ENCODE results near the gene PDLIM7.
"Not testable (repeated sequence)": the region's sequence is repeated elsewhere in the genome, so short reads cannot be mapped to it uniquely, and the experiment has no call there.

PDLIM7 gene

DNA sequence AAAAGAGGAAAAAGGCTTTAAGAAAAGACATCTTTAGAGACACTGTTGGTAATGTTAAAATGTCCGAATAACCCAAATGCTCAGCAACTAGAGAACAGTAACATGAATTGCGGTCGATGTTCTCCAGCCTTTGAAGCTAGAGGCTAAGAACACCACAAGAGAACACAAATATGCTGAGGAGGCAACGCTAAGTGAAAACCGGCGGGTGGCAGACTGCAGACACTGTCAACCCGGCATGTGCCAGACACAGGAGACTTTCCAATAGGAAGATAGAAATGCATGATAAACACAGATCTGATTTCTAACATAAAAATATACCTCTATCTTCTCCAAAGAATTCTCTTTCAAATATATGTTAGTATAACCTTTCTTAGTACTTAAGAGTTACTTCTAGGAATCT, 37.7 kb upstream of the PDLIM7 start:
- H3K4me3 ChIP-seq (ENCODE audit: low read length in 2 of 2), result no peak overlapping the region
- no peak overlapping the region for H3K27ac ChIP-seq (ENCODE audit: low read depth in 2 of 2, low read length in 2 of 2)
- peaks cover 7 to 11% of the 10 kb centered on the region in 2 donors for H3K4me1 ChIP-seq (ENCODE audit: control insufficient read depth in 2 of 2, insufficient read depth in 2 of 2, low read length in 2 of 2)
- no peaks in the 10 kb centered on the region for H3K27me3 ChIP-seq (ENCODE audit: control insufficient read depth in 2 of 2, insufficient read depth in 2 of 2, low read length in 2 of 2)
- no peaks in the 10 kb centered on the region for H3K9me3 ChIP-seq (ENCODE audit: control insufficient read depth in 2 of 2, low read length in 2 of 2)
- H3K9ac ChIP-seq (ENCODE audit: low read depth in 1 of 2, low read length in 2 of 2), result no peak overlapping the region
- peaks cover 58 to 62% of the 10 kb centered on the region in 2 donors for H3K36me3 ChIP-seq (ENCODE audit: control insufficient read depth in 2 of 2, insufficient read depth in 2 of 2, low read length in 2 of 2)

DNA sequence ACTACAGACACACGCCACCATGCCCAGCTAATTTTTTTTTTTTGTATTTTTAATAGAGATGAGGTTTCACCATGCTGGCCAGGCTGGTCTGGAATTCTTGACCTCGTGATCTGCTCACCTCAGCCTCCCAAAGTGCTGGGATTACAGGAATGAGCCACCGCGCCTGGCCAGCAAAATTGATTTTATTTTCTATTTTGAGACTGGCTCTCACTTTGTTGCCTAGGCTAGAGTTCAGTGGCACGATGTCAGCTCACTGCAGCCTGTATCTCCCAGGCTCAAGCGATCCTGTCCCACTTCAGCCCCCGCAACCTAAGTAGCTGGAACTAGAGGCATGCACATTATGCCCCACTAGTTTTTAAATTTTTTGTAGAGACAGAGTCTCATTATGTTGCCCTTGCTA, 37.0 kb upstream of the PDLIM7 start:
- not testable (repeated sequence) for H3K27me3 ChIP-seq (ENCODE audit: control insufficient read depth in 2 of 2, insufficient read depth in 2 of 2, low read length in 2 of 2); H3K27ac ChIP-seq (ENCODE audit: low read depth in 2 of 2, low read length in 2 of 2); H3K9ac ChIP-seq (ENCODE audit: low read depth in 1 of 2, low read length in 2 of 2); H3K4me3 ChIP-seq (ENCODE audit: low read length in 2 of 2); H3K9me3 ChIP-seq (ENCODE audit: control insufficient read depth in 2 of 2, low read length in 2 of 2)
- H3K36me3 ChIP-seq (ENCODE audit: control insufficient read depth in 2 of 2, insufficient read depth in 2 of 2, low read length in 2 of 2), result peaks cover 65 to 68% of the 10 kb centered on the region in 2 donors
- peaks cover 7 to 11% of the 10 kb centered on the region in 2 donors for H3K4me1 ChIP-seq (ENCODE audit: control insufficient read depth in 2 of 2, insufficient read depth in 2 of 2, low read length in 2 of 2)

DNA sequence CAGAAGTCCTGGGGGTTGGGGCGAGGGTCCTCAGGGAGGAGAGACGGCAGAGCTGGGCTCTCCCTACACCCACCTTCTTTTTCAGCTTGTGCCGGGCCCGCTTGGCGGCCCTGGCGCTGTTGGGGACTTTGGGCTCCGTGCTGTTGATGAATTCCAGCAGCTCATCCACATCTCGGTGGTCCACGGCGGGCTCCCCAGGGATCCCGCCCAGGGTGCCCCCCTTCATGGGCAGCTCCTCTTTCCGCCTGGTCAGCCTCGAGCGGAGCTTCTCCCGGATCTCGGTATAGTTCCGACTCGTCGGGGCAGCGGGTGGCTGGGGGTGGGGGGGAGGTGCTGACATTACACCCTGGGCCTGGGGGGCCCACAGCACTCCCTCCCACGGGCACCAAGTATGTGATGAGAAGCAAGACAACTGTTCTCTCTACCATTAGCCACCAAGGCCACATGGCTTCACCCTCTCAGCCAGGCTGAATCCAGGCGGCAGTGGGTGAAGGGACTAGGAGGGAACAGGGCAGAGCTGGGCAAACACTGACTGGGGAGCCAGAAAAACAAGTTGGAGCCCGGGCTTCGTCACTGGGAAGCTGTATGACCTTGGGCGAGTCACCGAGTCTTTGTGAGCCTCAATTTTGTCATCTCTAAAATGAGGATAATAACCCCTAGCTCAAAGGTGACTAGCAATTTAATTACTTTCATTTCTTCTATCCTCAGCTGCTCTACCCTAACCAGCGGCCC, 34.0 kb upstream of the PDLIM7 start:
- Histone ChIP-seq H3K9ac (ENCODE audit: low read depth in 1 of 2, low read length in 2 of 2) (no peak overlapping the region), H3K27me3 (ENCODE audit: control insufficient read depth in 2 of 2, insufficient read depth in 2 of 2, low read length in 2 of 2) (no peaks in the 10 kb centered on the region), H3K36me3 (ENCODE audit: control insufficient read depth in 2 of 2, insufficient read depth in 2 of 2, low read length in 2 of 2) (peaks cover 68 to 70% of the 10 kb centered on the region in 2 donors), H3K4me1 (ENCODE audit: control insufficient read depth in 2 of 2, insufficient read depth in 2 of 2, low read length in 2 of 2) (no peaks in the 10 kb centered on the region), H3K27ac (ENCODE audit: low read depth in 2 of 2, low read length in 2 of 2) (no peak overlapping the region), H3K4me3 (ENCODE audit: low read length in 2 of 2) (no peak overlapping the region), H3K9me3 (ENCODE audit: control insufficient read depth in 2 of 2, low read length in 2 of 2) (no peaks in the 10 kb centered on the region)

DNA sequence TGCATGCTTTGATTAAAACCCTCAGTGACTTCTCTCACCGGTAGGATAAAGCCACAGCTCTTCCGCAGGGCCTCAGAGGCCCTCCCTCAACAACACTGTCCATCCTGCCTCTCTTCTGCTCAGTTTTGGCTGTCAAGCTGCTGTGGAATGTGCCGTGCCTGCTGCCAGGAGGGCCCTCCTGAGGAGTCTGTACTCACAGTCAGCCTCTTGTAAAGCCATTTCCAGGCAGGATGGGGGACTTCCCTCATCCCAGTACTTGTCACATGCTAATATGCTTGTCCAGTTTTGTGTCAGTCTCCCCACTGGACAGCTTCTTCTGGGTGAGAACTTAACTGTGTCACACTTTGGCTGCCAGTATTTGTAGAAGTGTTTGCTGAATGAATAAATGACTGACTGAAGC, 33.2 kb upstream of the PDLIM7 start:
- H3K4me1 ChIP-seq (ENCODE audit: control insufficient read depth in 2 of 2, insufficient read depth in 2 of 2, low read length in 2 of 2), result no peaks in the 10 kb centered on the region
- no peak overlapping the region for H3K27ac ChIP-seq (ENCODE audit: low read depth in 2 of 2, low read length in 2 of 2)
- H3K4me3 ChIP-seq (ENCODE audit: low read length in 2 of 2), result no peak overlapping the region
- no peaks in the 10 kb centered on the region for H3K27me3 ChIP-seq (ENCODE audit: control insufficient read depth in 2 of 2, insufficient read depth in 2 of 2, low read length in 2 of 2)
- H3K9ac ChIP-seq (ENCODE audit: low read depth in 1 of 2, low read length in 2 of 2), result no peak overlapping the region
- H3K36me3 ChIP-seq (ENCODE audit: control insufficient read depth in 2 of 2, insufficient read depth in 2 of 2, low read length in 2 of 2), result peaks cover 67 to 73% of the 10 kb centered on the region in 2 donors
- no peaks in the 10 kb centered on the region for H3K9me3 ChIP-seq (ENCODE audit: control insufficient read depth in 2 of 2, low read length in 2 of 2)

DNA sequence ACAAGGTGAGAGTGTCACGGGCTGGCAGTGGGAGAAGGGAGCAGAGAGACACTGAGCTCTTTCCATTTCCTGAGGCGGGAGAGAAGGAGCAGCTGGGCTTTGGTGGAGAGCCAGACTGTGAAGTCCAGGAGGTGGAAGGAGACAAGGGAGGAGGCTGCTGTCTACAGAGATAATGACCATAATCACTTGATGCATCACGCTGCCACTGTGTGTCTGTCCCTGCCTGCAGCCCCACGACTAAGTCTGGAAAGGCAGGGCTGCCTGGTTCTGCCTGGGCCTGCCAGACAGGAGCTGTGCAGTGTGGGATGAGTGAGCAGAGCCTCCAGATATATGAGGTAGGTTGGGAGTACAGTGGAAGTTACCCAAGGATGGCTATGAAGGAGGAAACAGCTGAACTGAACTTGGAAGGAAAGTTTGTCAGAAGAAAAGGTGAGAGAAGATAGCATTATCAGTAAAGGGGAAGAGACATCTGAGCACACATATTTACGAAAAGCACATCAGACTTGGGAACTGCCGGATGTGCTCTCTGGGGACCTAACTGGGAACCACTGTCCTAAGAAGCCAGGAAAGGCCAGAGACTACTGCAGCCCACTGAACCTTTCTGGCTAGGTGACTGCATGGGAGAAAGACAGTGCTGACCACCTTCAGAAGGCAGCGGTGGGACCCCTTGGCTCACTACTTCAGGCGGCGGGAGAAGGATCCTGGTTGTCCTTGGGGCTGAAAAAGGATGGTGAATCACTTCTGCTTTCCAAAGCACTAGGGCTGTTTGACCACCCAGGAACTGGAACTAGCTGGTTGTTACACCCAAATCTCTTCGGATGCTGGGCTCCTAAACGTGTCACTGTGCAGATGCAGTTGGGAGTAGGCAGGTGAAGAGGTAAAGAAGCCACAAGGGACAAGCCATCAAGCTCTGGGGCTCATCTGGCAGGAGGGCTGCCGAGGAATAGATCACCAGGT, 32.1 kb upstream of the PDLIM7 start:
- H3K4me1 ChIP-seq (ENCODE audit: control insufficient read depth in 2 of 2, insufficient read depth in 2 of 2, low read length in 2 of 2), result no peaks in the 10 kb centered on the region
- no peaks in the 10 kb centered on the region for H3K27me3 ChIP-seq (ENCODE audit: control insufficient read depth in 2 of 2, insufficient read depth in 2 of 2, low read length in 2 of 2)
- H3K9me3 ChIP-seq (ENCODE audit: control insufficient read depth in 2 of 2, low read length in 2 of 2), result no peaks in the 10 kb centered on the region
- H3K9ac ChIP-seq (ENCODE audit: low read depth in 1 of 2, low read length in 2 of 2), result no peak overlapping the region
- no peak overlapping the region for H3K27ac ChIP-seq (ENCODE audit: low read depth in 2 of 2, low read length in 2 of 2)
- no peak overlapping the region for H3K4me3 ChIP-seq (ENCODE audit: low read length in 2 of 2)
- H3K36me3 ChIP-seq (ENCODE audit: control insufficient read depth in 2 of 2, insufficient read depth in 2 of 2, low read length in 2 of 2), result peaks cover 73 to 81% of the 10 kb centered on the region in 2 donors

DNA sequence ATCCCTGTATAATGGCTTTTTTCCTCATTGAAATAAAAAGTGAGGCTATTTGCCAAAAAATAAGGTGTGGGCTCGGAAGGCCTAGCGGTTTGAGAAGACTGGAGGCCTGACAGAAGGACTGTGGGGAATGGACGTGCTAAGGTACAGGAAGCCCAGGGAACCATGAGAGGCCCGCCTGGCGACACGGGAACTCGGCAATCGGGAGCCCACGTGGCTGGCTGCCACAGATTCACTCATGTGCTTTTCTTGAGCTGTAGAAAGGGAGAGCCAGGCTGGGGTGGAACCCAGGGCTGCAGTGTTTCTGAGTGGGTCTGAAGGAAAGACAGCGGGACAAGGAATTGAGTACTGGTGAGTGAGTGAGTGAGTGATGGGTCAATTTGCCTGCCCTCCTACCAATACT, 31.2 kb upstream of the PDLIM7 start:
- no peak overlapping the region for H3K9ac ChIP-seq (ENCODE audit: low read depth in 1 of 2, low read length in 2 of 2)
- H3K4me1 ChIP-seq (ENCODE audit: control insufficient read depth in 2 of 2, insufficient read depth in 2 of 2, low read length in 2 of 2), result no peaks in the 10 kb centered on the region
- H3K9me3 ChIP-seq (ENCODE audit: control insufficient read depth in 2 of 2, low read length in 2 of 2), result no peaks in the 10 kb centered on the region
- H3K27ac ChIP-seq (ENCODE audit: low read depth in 2 of 2, low read length in 2 of 2), result no peak overlapping the region
- no peak overlapping the region for H3K4me3 ChIP-seq (ENCODE audit: low read length in 2 of 2)
- H3K27me3 ChIP-seq (ENCODE audit: control insufficient read depth in 2 of 2, insufficient read depth in 2 of 2, low read length in 2 of 2), result no peaks in the 10 kb centered on the region
- H3K36me3 ChIP-seq (ENCODE audit: control insufficient read depth in 2 of 2, insufficient read depth in 2 of 2, low read length in 2 of 2), result peaks cover 75 to 85% of the 10 kb centered on the region in 2 donors

DNA sequence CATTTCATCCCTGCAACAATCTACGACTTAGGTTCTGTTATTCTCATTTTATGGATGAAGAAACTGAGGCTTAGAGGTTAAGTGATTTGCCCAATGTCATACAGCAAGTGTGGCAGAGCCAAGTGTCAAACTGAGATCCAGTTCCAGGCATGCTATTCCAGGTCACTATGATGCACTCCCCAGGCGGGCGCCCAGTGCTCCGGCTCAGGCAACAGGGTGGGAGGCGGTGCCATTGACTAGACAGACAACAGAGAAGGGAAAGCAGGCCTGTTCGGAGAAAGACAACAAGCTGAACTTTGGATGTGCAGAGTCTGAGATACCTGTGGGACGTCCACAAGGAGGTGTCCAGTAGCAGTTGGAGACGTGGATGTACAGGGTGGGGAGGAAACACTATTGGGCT, 30.2 kb upstream of the PDLIM7 start:
- Histone ChIP-seq H3K27ac (ENCODE audit: low read depth in 2 of 2, low read length in 2 of 2) (no peak overlapping the region), H3K4me3 (ENCODE audit: low read length in 2 of 2) (no peak overlapping the region), H3K4me1 (ENCODE audit: control insufficient read depth in 2 of 2, insufficient read depth in 2 of 2, low read length in 2 of 2) (no peaks in the 10 kb centered on the region), H3K9me3 (ENCODE audit: control insufficient read depth in 2 of 2, low read length in 2 of 2) (no peaks in the 10 kb centered on the region), H3K36me3 (ENCODE audit: control insufficient read depth in 2 of 2, insufficient read depth in 2 of 2, low read length in 2 of 2) (peaks cover 71 to 86% of the 10 kb centered on the region in 2 donors), H3K27me3 (ENCODE audit: control insufficient read depth in 2 of 2, insufficient read depth in 2 of 2, low read length in 2 of 2) (no peaks in the 10 kb centered on the region), H3K9ac (ENCODE audit: low read depth in 1 of 2, low read length in 2 of 2) (no peak overlapping the region)

DNA sequence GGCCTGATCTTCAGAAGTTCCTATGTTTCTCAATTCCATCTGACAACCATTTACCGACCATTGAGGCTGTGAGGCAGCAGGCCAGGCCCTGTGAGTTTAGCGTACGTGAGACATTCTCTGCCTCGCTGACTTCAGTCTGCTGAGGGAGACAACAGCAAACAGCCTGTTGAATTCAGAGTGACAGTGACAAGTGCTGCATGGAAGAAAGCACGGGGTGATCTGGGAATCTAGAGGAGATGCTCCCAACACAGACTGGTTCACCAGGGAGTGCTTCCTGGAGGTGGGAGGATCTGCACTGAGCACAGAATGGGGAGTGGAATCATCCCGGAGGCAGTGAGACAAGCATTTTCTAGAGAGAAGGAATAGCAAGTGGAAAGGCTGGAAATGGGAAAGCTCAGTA, 29.4 kb upstream of the PDLIM7 start:
- Histone ChIP-seq H3K27ac (ENCODE audit: low read depth in 2 of 2, low read length in 2 of 2) (no peak overlapping the region), H3K27me3 (ENCODE audit: control insufficient read depth in 2 of 2, insufficient read depth in 2 of 2, low read length in 2 of 2) (no peaks in the 10 kb centered on the region), H3K4me1 (ENCODE audit: control insufficient read depth in 2 of 2, insufficient read depth in 2 of 2, low read length in 2 of 2) (no peaks in the 10 kb centered on the region), H3K4me3 (ENCODE audit: low read length in 2 of 2) (no peak overlapping the region), H3K9me3 (ENCODE audit: control insufficient read depth in 2 of 2, low read length in 2 of 2) (no peaks in the 10 kb centered on the region), H3K9ac (ENCODE audit: low read depth in 1 of 2, low read length in 2 of 2) (no peak overlapping the region), H3K36me3 (ENCODE audit: control insufficient read depth in 2 of 2, insufficient read depth in 2 of 2, low read length in 2 of 2) (peaks cover 67 to 82% of the 10 kb centered on the region in 2 donors)

DNA sequence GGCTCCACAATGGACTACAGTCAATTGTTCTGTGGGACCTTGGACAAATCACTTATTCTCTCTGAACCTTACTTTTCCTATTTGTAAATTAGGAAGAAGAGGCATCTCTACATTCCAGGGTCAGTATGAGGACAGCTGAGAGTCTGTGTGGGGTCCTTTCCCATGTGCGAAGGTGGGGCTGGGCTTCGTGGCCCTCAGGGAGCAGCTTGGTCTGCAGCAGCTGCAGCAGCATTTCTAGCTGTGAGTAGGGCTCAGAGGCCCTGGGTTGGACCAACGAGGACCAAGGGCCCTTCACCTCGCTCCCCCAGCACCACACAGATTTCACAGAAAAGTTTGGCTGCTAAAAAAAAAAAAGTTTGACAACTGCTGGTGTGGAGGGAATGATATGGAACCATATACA, 28.8 kb upstream of the PDLIM7 start:
- Histone ChIP-seq H3K27me3 (ENCODE audit: control insufficient read depth in 2 of 2, insufficient read depth in 2 of 2, low read length in 2 of 2) (no peaks in the 10 kb centered on the region), H3K4me1 (ENCODE audit: control insufficient read depth in 2 of 2, insufficient read depth in 2 of 2, low read length in 2 of 2) (no peaks in the 10 kb centered on the region), H3K36me3 (ENCODE audit: control insufficient read depth in 2 of 2, insufficient read depth in 2 of 2, low read length in 2 of 2) (peaks cover 69 to 85% of the 10 kb centered on the region in 2 donors), H3K9ac (ENCODE audit: low read depth in 1 of 2, low read length in 2 of 2) (no peak overlapping the region), H3K9me3 (ENCODE audit: control insufficient read depth in 2 of 2, low read length in 2 of 2) (no peaks in the 10 kb centered on the region), H3K27ac (ENCODE audit: low read depth in 2 of 2, low read length in 2 of 2) (no peak overlapping the region), H3K4me3 (ENCODE audit: low read length in 2 of 2) (no peak overlapping the region)

DNA sequence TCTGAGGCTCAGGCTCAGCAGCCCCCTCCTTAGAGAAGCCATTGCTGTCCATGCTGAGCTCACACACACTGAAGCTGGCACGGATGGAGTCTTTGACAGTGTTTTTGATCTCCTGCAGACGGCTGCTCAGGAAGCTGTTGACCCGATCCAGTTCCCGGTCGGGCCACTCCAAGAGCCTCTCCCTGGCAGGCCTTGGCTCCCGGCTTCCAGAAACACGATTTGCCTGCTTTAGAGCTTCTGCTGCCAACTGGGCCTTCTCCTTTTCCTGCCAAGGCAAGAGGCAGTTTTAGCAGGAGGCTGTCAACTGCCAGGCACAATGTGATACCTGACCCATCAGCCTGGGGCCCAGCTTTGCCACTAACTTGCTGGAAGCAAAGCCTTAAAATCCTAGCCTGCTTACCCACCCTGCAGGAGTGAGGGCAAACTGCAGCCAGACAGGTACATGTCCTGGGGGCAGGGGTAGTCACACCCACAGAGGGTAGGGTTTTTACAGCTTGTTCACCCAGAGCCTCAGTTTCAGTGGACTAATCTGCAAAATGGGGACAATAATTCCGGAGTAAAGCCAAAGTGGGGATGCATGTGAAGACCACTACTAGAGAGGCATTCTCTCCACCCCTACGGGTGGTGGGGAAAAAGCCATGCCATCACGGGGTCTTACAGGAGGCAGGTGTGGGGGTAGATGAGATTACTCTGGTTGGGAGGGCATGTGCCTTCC, 27.7 kb upstream of the PDLIM7 start:
- no peak overlapping the region for H3K9ac ChIP-seq (ENCODE audit: low read depth in 1 of 2, low read length in 2 of 2)
- peaks cover 59 to 85% of the 10 kb centered on the region in 2 donors for H3K36me3 ChIP-seq (ENCODE audit: control insufficient read depth in 2 of 2, insufficient read depth in 2 of 2, low read length in 2 of 2)
- no peaks in the 10 kb centered on the region for H3K4me1 ChIP-seq (ENCODE audit: control insufficient read depth in 2 of 2, insufficient read depth in 2 of 2, low read length in 2 of 2)
- H3K27ac ChIP-seq (ENCODE audit: low read depth in 2 of 2, low read length in 2 of 2), result no peak overlapping the region
- no peaks in the 10 kb centered on the region for H3K27me3 ChIP-seq (ENCODE audit: control insufficient read depth in 2 of 2, insufficient read depth in 2 of 2, low read length in 2 of 2)
- H3K4me3 ChIP-seq (ENCODE audit: low read length in 2 of 2), result no peak overlapping the region
- no peaks in the 10 kb centered on the region for H3K9me3 ChIP-seq (ENCODE audit: control insufficient read depth in 2 of 2, low read length in 2 of 2)
